ENCODE measurements around the gene TPM1.
A peak's percentile ranks its signal among the peaks of the same experiment; 100 is the strongest.
"Not testable (repeated sequence)": the region's sequence is repeated elsewhere in the genome, so short reads cannot be mapped to it uniquely, and the experiment has no call there.

TPM1 gene

GRCh38 chr15:63077952-63078351, 35.4 kb downstream of the TPM1 start:
- DNase-seq: no peak

- DNase-seq: no peak
Measured at GRCh38 chr15:63079947-63080626, 37.5 kb downstream of the TPM1 start.

GRCh38 chr15:63080634-63081250, 38.2 kb downstream of the TPM1 start:
- peak; percentile 53 for DNase-seq

GRCh38 chr15:63082366-63082765, 39.8 kb downstream of the TPM1 start:
- DNase-seq: no peak

GRCh38 chr15:63083044-63083443, 40.5 kb downstream of the TPM1 start:
- no peak for DNase-seq

- no peak for DNase-seq
Measured at GRCh38 chr15:63083541-63083940, 41.0 kb downstream of the TPM1 start.

GRCh38 chr15:63084806-63085205, 42.3 kb downstream of the TPM1 start:
- no peak for DNase-seq

- DNase-seq: no peak
Measured at GRCh38 chr15:63085289-63085688, 42.7 kb downstream of the TPM1 start.

- DNase-seq: no peak
Measured at GRCh38 chr15:63086271-63086670, 43.7 kb downstream of the TPM1 start.

GRCh38 chr15:63086947-63087346, 44.4 kb downstream of the TPM1 start:
- DNase-seq: no peak

- DNase-seq: no peak
Measured at GRCh38 chr15:63088533-63089245, 46.1 kb downstream of the TPM1 start.

GRCh38 chr15:63089260-63090043, 46.9 kb downstream of the TPM1 start:
- peak; percentile 80 for DNase-seq

GRCh38 chr15:63090472-63090871, 47.9 kb downstream of the TPM1 start:
- no peak for DNase-seq

- no peak for DNase-seq
Measured at GRCh38 chr15:63090887-63091286, 48.3 kb downstream of the TPM1 start.

GRCh38 chr15:63091679-63092446, 49.3 kb downstream of the TPM1 start:
- no peak for DNase-seq

GRCh38 chr15:63093486-63094205, 51.1 kb downstream of the TPM1 start:
- peak; percentile 85 for DNase-seq

GRCh38 chr15:63094495-63094931, 52.0 kb downstream of the TPM1 start:
- DNase-seq: no peak

GRCh38 chr15:63096178-63096577, 53.6 kb downstream of the TPM1 start:
- no peak for DNase-seq

GRCh38 chr15:63098901-63099300, 56.4 kb downstream of the TPM1 start:
- not testable (repeated sequence) for DNase-seq

- DNase-seq: not testable (repeated sequence)
Measured at GRCh38 chr15:63099581-63099980, 57.0 kb downstream of the TPM1 start.

GRCh38 chr15:63103416-63103815, 60.9 kb downstream of the TPM1 start:
- DNase-seq: no peak

- no peak for DNase-seq
Measured at GRCh38 chr15:63104727-63105126, 62.2 kb downstream of the TPM1 start.
